Osteoblast (primary cell): Measurements from ENCODE around the gene SMCHD1. TPM values are rescaled to one million over a fixed set of nuclear protein-coding genes. Genes with fewer than 3 reads are reported as not detected.
A peak's percentile ranks its signal among the peaks of the same experiment; 100 is the strongest.

Source experiments
- DNase-seq: peaks from one replicate; pipeline ENCODE4 v3.0.0; 2011; ENCODE audit warnings: low spot score, mixed read lengths; ENCODE audit not compliant: insufficient read length; ENCODE audit errors: missing footprints
- H2AFZ ChIP-seq: 2 replicates; pipeline ENCODE4 v1.6.0; 2011; ENCODE audit warnings: mild to moderate bottlenecking, low read length
- H3K27ac ChIP-seq: 2 replicates; pipeline ENCODE4 v1.5.1; 2011; ENCODE audit warnings: mild to moderate bottlenecking, low read depth, low read length, moderate library complexity
- H3K27me3 ChIP-seq: 2 replicates; pipeline ENCODE4 v1.6.0; 2012; ENCODE audit warnings: mild to moderate bottlenecking, control low read depth, inconsistent platforms, low read length, moderate library complexity; ENCODE audit not compliant: insufficient read depth
- H3K36me3 ChIP-seq: 2 replicates; pipeline ENCODE4 v1.5.1; 2011; ENCODE audit warnings: mild to moderate bottlenecking, low read length, control low read depth, moderate library complexity; ENCODE audit not compliant: insufficient read depth
- H3K4me1 ChIP-seq: 2 replicates; pipeline ENCODE4 v1.5.1; 2011; ENCODE audit warnings: mild to moderate bottlenecking, low read length, control low read depth, moderate library complexity; ENCODE audit not compliant: insufficient read depth
- H3K4me2 ChIP-seq: 2 replicates; pipeline ENCODE4 v1.6.0; 2011; ENCODE audit warnings: mild to moderate bottlenecking, low read length; ENCODE audit not compliant: insufficient read depth
- H3K4me3 ChIP-seq: fragments of 200-600 bp; sonication (generic); 3 replicates; pipeline ENCODE4 v1.5.1; 2012; ENCODE audit warnings: mild to moderate bottlenecking, low read length, inconsistent platforms; ENCODE audit not compliant: insufficient read depth
- H3K79me2 ChIP-seq: 2 replicates; pipeline ENCODE4 v1.6.0; 2012; ENCODE audit warnings: mild to moderate bottlenecking, low read length, control low read depth, inconsistent platforms; ENCODE audit not compliant: insufficient read depth
- H3K9me3 ChIP-seq: 2 replicates; pipeline ENCODE4 v1.5.1; 2011; ENCODE audit warnings: low read depth, low read length, control low read depth
- H4K20me1 ChIP-seq: 2 replicates; pipeline ENCODE4 v1.6.0; 2012; ENCODE audit warnings: mild to moderate bottlenecking, low read length, control low read depth; ENCODE audit not compliant: insufficient read depth
- total RNA-seq: library from RNA; depleted of rRNA; stranded (reverse); fragments of >200 nt; gene quantifications from 2 replicates; pipeline ENCODE4 v1.2.3, GENCODE V29; 2012
- TF ChIP-seq, protein P1 (sequence below): IDR thresholded peaks from 2 replicates; pipeline ENCODE4 v1.5.1; 2011; ENCODE audit warnings: mild to moderate bottlenecking, low read depth, low read length, moderate library complexity; ENCODE audit errors: extremely low read depth

Gene SMCHD1
- total RNA-seq, 1 donor, result 53.6 TPM

DNA sequence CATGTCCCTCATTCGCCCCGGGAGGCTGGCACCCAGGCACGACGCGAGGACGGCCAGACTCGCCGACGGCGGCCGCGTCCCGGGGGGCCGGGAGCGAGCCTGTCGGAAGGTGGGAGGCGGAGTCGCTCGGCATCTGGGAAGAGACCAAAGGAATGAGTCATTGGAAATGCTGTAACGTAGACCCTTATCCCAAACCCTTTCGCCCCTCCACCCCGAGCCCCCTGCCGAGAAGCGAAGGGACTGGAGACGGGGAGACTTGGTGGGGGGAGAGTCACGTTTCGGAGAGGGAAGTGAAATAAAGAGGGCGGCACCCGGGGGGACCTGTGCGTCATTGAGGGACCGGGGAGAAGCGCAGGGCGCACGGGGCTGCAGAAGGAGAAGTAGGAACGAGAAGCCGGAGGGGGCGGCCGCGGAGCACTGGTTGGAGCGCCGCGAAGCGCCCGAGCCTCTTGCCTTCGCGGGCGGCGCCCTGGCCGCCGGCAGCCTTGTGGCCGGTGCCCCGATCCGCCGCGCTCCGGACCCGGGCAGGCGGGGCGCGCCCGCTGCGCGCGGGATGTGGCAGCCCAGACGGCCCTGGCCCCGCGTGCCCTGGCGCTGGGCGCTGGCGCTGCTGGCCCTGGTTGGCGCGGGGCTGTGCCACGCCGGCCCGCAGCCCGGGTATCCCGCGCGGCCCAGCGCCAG is 191.2 kb downstream of the SMCHD1 start, which contains the start of gene EMILIN2:
Gene EMILIN2 (plus strand): TSS at position 371 of the 681 bp plus-strand sequence. CDS start 183 bp downstream, at position 554.
- Histone ChIP-seq H3K9me3 (no peaks in the 10 kb centered on the region), H2AFZ (peak within 1 kb of the TSS; percentile 78), H3K27ac (no peak within 1 kb of the TSS), H3K27me3 (peaks cover 66% of the 10 kb centered on the region), H3K4me1 (no peaks in the 10 kb centered on the region), H3K79me2 (no peaks in the 10 kb centered on the region), H3K4me2 (peak within 1 kb of the TSS; percentile 82), H3K36me3 (no peaks in the 10 kb centered on the region), H4K20me1 (no peaks in the 10 kb centered on the region), H3K4me3 (peak within 1 kb of the TSS; percentile 65)
- TF ChIP-seq, protein P1, sequence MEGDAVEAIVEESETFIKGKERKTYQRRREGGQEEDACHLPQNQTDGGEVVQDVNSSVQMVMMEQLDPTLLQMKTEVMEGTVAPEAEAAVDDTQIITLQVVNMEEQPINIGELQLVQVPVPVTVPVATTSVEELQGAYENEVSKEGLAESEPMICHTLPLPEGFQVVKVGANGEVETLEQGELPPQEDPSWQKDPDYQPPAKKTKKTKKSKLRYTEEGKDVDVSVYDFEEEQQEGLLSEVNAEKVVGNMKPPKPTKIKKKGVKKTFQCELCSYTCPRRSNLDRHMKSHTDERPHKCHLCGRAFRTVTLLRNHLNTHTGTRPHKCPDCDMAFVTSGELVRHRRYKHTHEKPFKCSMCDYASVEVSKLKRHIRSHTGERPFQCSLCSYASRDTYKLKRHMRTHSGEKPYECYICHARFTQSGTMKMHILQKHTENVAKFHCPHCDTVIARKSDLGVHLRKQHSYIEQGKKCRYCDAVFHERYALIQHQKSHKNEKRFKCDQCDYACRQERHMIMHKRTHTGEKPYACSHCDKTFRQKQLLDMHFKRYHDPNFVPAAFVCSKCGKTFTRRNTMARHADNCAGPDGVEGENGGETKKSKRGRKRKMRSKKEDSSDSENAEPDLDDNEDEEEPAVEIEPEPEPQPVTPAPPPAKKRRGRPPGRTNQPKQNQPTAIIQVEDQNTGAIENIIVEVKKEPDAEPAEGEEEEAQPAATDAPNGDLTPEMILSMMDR, result no peak
- DNase-seq, result peak; percentile 87

DNA sequence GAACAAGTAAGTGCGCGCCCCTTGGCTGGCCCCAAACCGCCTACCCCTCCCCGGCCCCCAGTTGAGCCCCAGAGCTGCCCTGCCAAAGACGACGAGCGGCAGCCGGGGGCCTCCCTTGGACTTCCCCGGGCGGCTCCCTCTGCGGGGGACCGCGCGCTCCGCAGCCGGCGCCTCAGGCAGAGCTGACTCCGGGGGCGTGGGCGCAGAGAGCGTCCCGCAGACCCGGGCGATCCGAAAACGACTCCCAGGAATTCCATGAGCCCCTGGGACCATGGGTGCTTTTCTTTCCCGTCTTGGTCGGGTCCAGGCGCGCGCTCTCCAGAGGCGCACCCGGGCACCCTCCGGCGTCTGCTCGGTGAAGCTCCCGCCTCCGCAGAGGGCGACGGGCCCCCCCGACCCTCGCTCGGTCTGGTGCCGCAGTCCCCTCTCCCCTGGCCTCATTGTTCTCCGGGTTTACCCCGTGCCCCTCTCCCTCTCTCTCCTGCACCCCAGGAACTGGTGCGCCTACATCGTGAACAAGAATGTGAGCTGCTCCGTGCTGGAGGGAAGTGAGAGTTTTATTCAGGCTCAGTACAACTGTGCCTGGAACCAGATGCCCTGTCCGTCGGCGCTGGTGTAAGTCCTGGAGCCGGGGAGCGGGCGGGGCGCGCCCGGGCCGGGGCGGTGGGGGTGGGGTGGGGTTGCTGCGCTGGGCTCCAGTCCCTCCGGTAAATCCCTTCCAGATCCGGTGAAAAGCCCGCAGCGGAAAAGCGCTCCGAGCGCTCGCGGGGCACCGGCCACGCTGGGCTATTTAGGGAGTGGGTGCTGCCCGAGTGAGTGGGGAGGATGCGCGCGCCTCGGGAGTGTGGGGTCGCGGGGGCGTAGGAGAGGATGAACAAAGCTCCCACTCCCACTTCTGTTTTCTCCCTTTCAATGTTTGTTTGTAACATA is 192.1 kb downstream of the SMCHD1 start:
- H3K36me3 ChIP-seq, result no peaks in the 10 kb centered on the region
- no peaks in the 10 kb centered on the region for H3K9me3 ChIP-seq
- H3K4me1 ChIP-seq, result no peaks in the 10 kb centered on the region
- no peaks in the 10 kb centered on the region for H3K79me2 ChIP-seq
- H3K4me3 ChIP-seq, result peak overlapping the region; percentile 30
- no peak overlapping the region for H3K27ac ChIP-seq
- no peaks in the 10 kb centered on the region for H4K20me1 ChIP-seq
- peak overlapping the region; percentile 53 for H3K4me2 ChIP-seq
- H2AFZ ChIP-seq, result no peak overlapping the region
- peaks cover 69% of the 10 kb centered on the region for H3K27me3 ChIP-seq
- TF ChIP-seq, protein P1, result no peak
- DNase-seq, result peak; percentile 93

DNA sequence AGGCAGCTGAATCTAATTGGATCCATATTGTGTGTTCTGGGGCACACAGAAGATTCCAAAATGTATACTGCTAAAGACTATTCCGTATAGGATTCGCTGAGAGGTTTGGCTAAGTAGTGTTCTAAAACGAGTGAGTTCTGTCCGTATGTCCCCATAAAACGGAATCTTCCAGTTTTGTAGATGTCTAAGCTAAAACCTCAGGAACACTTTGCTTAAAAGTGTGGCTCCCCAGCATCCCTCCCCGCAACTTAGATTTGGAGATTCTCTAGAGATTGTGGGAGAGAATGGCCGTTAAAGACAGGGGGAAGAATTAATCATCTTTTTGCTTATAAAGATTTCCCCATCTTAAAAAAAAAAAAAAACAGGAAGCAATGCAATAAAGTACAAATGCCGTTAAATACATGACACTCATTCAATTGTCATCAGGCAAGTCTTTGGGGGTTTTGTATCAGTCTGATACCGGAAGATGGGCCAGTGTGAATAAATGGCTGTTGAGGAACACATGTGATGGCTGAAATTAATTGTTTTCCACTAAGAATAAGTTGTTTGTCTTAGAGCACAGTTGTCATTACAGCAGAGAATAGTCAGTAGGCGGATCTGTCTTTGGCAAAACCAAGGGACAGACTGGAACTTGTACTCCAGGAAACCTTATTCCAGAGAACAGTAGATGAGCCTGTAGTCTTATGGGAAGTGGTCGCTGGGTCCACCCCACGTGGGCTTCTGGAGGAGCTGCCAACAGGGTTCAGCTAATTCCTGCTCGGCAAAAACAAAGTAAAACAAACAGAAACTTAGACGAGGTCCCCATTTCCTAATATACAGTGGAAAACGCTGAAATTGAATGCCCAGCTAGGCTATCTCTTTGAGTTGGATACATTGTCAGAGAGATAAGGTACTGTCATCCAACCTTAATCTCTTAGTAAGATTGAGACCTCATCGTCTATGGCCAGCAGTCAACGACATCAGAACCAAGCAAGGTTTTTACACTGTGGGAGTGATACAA is 193.0 kb downstream of the SMCHD1 start:
- Histone ChIP-seq H3K79me2 (no peaks in the 10 kb centered on the region), H3K27me3 (peaks cover 66% of the 10 kb centered on the region), H3K4me1 (no peaks in the 10 kb centered on the region), H3K4me3 (no peak overlapping the region), H4K20me1 (no peaks in the 10 kb centered on the region), H3K36me3 (no peaks in the 10 kb centered on the region), H3K9me3 (no peaks in the 10 kb centered on the region), H2AFZ (no peak overlapping the region), H3K27ac (no peak overlapping the region), H3K4me2 (no peak overlapping the region)
- TF ChIP-seq, protein P1, result no peak
- peak; percentile 80 for DNase-seq
